HepG2 (cell line): ENCODE results near the gene ATG7. TPM values are rescaled to one million over a fixed set of nuclear protein-coding genes. Genes with fewer than 3 reads are reported as not detected.

ENCODE experiments used
- ATAC-seq: fragments of 200-7000 bp; cut with Tn5 transposase; 3 replicates; pipeline ENCODE4 v1.9.1; 2020; ENCODE audit warnings: mild to moderate bottlenecking, moderate library complexity
- BruUV-seq: library from RNA; stranded (reverse); fragments of 400-500 nt; replicated peaks from 2 replicates; lab custom pipeline; 2021; lab: Mats Ljungman, UMichigan
- CTCF ChIA-PET: fragments of 300-600 bp; formaldehyde crosslinking; extraction: SDS; loops from one replicate; lab custom pipeline; 2021; ENCODE audit warnings: low total read pairs, inconsistent platforms, low intra/inter-chr PET ratio; lab: Yijun Ruan, JAX
- POLR2A ChIA-PET: fragments of 350-600 bp; sonication (Branson Sonifier 250); formaldehyde crosslinking; loops from one replicate; lab custom pipeline; 2020; ENCODE audit warnings: antibody characterized with exemption, inconsistent platforms; lab: Yijun Ruan, JAX
- DNase-seq: peaks from one replicate; pipeline ENCODE4 v3.0.0-alpha.2; 2015; ENCODE audit warnings: low spot score
- FAIRE-seq: peaks from 3 replicates; lab custom pipeline; 2011; peaks lifted over from hg19 to GRCh38; lab: Jason Lieb, UNC
- H2AFZ ChIP-seq: one replicate; pipeline ENCODE4 v1.6.1; 2011; ENCODE audit warnings: low read length, inconsistent platforms
- H3K27ac ChIP-seq: fragments of 300-600 bp; 3 replicates; pipeline ENCODE4 v1.8.0; 2011; ENCODE audit warnings: mixed run types, mild to moderate bottlenecking, mixed read lengths, low read length, inconsistent platforms; ENCODE audit not compliant: insufficient read depth; ENCODE audit errors: extremely low read length
- H3K27me3 ChIP-seq, 2 experiments: fragments of 200-600 bp in 1 of 2; 2 replicates in 1 of 2; 3 replicates in 1 of 2; pipeline versions ENCODE4 v1.6.0 to v1.8.0; 2011; ENCODE audit warnings: low read length in 2 of 2, mild to moderate bottlenecking in 2 of 2, moderate library complexity in 2 of 2, inconsistent platforms in 1 of 2; ENCODE audit not compliant: insufficient read depth in 2 of 2, control insufficient read depth in 1 of 2
- H3K36me3 ChIP-seq, 2 experiments: fragments of 200-600 bp in 1 of 2; replicated peaks in 1 of 2; 2 replicates in 1 of 2; 3 replicates in 1 of 2; pipeline versions ENCODE4 v1.5.1 to v1.8.0; 2011; ENCODE audit warnings: low read length in 2 of 2, inconsistent platforms in 1 of 2; ENCODE audit not compliant: insufficient read depth in 2 of 2, control insufficient read depth in 1 of 2
- H3K4me1 ChIP-seq: 2 replicates; pipeline ENCODE4 v1.5.1; 2012; ENCODE audit warnings: low read length, inconsistent platforms; ENCODE audit not compliant: insufficient read depth
- H3K4me2 ChIP-seq: 2 replicates; pipeline ENCODE4 v1.6.0; 2011; ENCODE audit warnings: low read depth, low read length, inconsistent platforms
- H3K4me3 ChIP-seq, 3 experiments: fragments of 200-600 bp in 1 of 3; sonication (generic), shearing (Covaris generic) in 1 of 3; replicated peaks in 1 of 3; 2 replicates each; pipeline ENCODE4 v1.5.1; 2011 to 2016; ENCODE audit warnings: low read length in 3 of 3, inconsistent platforms in 2 of 3, low read depth in 2 of 3, mild to moderate bottlenecking in 2 of 3, control low read depth in 1 of 3, mixed read lengths in 1 of 3; ENCODE audit not compliant: insufficient read depth in 1 of 3
- H3K79me2 ChIP-seq: one replicate; pipeline ENCODE4 v1.6.1; 2011; ENCODE audit warnings: low read length, inconsistent platforms; ENCODE audit not compliant: insufficient read depth
- H3K9ac ChIP-seq: 2 replicates; pipeline ENCODE4 v1.6.0; 2011; ENCODE audit warnings: mild to moderate bottlenecking, low read depth, low read length, inconsistent platforms; ENCODE audit not compliant: insufficient read depth
- H3K9me3 ChIP-seq: 2 replicates; pipeline ENCODE4 v1.5.1; 2012; ENCODE audit warnings: mild to moderate bottlenecking, low read length
- H4K20me1 ChIP-seq: 2 replicates; pipeline ENCODE4 v1.6.0; 2011; ENCODE audit warnings: inconsistent platforms, mild to moderate bottlenecking, low read length, moderate library complexity; ENCODE audit not compliant: insufficient read depth
- JUNB ChIP-seq: sonication (generic); formaldehyde crosslinking; IDR thresholded peaks from 2 replicates; pipeline ENCODE4 v1.8.0; 2022; ENCODE audit warnings: missing genetic modification reagents, mild to moderate bottlenecking, borderline replicate concordance
- LCORL ChIP-seq, 2 experiments: fragments of 450-650 bp in 1 of 2; sonication (generic) in 1 of 2; formaldehyde crosslinking in 1 of 2; IDR thresholded peaks; 2 replicates each; pipeline versions ENCODE4 v1.5.0 to v1.6.1; 2017 to 2020; ENCODE audit warnings: antibody characterized with exemption in 1 of 2, missing genetic modification reagents in 1 of 2
- POGZ ChIP-seq: sonication (generic); formaldehyde crosslinking; IDR thresholded peaks from 2 replicates; pipeline ENCODE4 v1.4.0; 2020; ENCODE audit warnings: mild to moderate bottlenecking, missing genetic modification reagents
- SRSF9 ChIP-seq: fragments of 200-400 bp; formaldehyde crosslinking; IDR thresholded peaks from 2 replicates; pipeline ENCODE4 v1.6.1; 2018; ENCODE audit warnings: borderline replicate concordance, mild to moderate bottlenecking, low read depth, low read length; ENCODE audit not compliant: insufficient read depth, poor library complexity, severe bottlenecking
- ZNF101 ChIP-seq: sonication (generic); formaldehyde crosslinking; IDR thresholded peaks from 2 replicates; pipeline ENCODE4 v1.4.0; 2020; ENCODE audit warnings: mild to moderate bottlenecking, low read depth, missing genetic modification reagents, borderline replicate concordance
- ZNF251 ChIP-seq: sonication (generic); formaldehyde crosslinking; IDR thresholded peaks from 2 replicates; pipeline ENCODE4 v1.9.0; 2021; ENCODE audit warnings: mild to moderate bottlenecking, missing genetic modification reagents
- ZNF552 ChIP-seq: sonication (generic); formaldehyde crosslinking; IDR thresholded peaks from 2 replicates; pipeline ENCODE4 v1.9.0; 2022; ENCODE audit warnings: missing genetic modification reagents, mild to moderate bottlenecking, borderline replicate concordance
- ZNF749 ChIP-seq: sonication (generic); formaldehyde crosslinking; IDR thresholded peaks from 2 replicates; pipeline ENCODE4 v1.8.0; 2022; ENCODE audit warnings: mild to moderate bottlenecking, missing genetic modification reagents, moderate library complexity, borderline replicate concordance
- ZNF75D ChIP-seq: sonication (generic); formaldehyde crosslinking; IDR thresholded peaks from 2 replicates; pipeline ENCODE4 v1.8.1; 2023; ENCODE audit warnings: missing genetic modification reagents, mild to moderate bottlenecking, borderline replicate concordance
- ZNF83 ChIP-seq: sonication (generic); formaldehyde crosslinking; IDR thresholded peaks from 2 replicates; pipeline ENCODE4 v1.4.0; 2020; ENCODE audit warnings: missing genetic modification reagents, mild to moderate bottlenecking, borderline replicate concordance
- ZSCAN12 ChIP-seq: sonication (generic); formaldehyde crosslinking; IDR thresholded peaks from 2 replicates; pipeline ENCODE4 v1.9.0; 2021; ENCODE audit warnings: mild to moderate bottlenecking, missing genetic modification reagents
- WGBS: methylation state at CpG from one replicate; pipeline ENCODE4 v1.1.6; 2017; ENCODE audit warnings: low lambda C conversion rate; 5-methylcytosine and 5-hydroxymethylcytosine counted together
- in situ Hi-C: cut with HindIII; loops from 2 replicates; pipeline ENCODE4 v1.10.0; 2017; ENCODE audit warnings: low pct_unique_long_range_greater_than_20kb; ENCODE audit not compliant: extremely low pct_ligation_motif_present
- intact Hi-C: fragments of 100-400 bp; cut with micrococcal nuclease; formaldehyde crosslinking; loops from one replicate; pipeline ENCODE4 v1.10.0; 2022; ENCODE audit not compliant: unreplicated experiment
- polyA plus RNA-seq, 8 experiments: library from polyadenylated mRNA; depleted of rRNA in 3 of 8; stranded (reverse) in 7 of 8; unstranded in 1 of 8; fragments of >200 nt; fragmentation: Illumina TruSeq in 4 of 8; extraction: Trizol in 4 of 8; gene quantifications; 2 replicates each; pipeline versions ENCODE4 v1.2.1 to v1.2.3, GENCODE V29; 2011 to 2016; ENCODE audit warnings: low read depth in 4 of 8, missing spikeins in 1 of 8, mixed read lengths in 1 of 8; ENCODE audit not compliant: insufficient read depth in 1 of 8
- total RNA-seq, 5 experiments: library from RNA; depleted of rRNA; stranded (reverse); fragments of >200 nt; fragmentation: Illumina TruSeq; extraction: Trizol; gene quantifications; 2 replicates each; pipeline ENCODE4 v1.2.3, GENCODE V29; 2016; ENCODE audit warnings: low read depth in 1 of 5
- TF ChIP-seq, protein P1 (sequence below): sonication (generic); formaldehyde crosslinking; IDR thresholded peaks from 2 replicates; pipeline ENCODE4 v1.8.0; 2022; ENCODE audit warnings: missing genetic modification reagents, mild to moderate bottlenecking, borderline replicate concordance
- TF ChIP-seq, protein P2 (sequence below): sonication (generic); formaldehyde crosslinking; IDR thresholded peaks from 2 replicates; pipeline ENCODE4 v1.8.1; 2023; ENCODE audit warnings: mild to moderate bottlenecking, moderate library complexity, missing genetic modification reagents
- TF ChIP-seq, protein P3 (sequence below): sonication (generic); formaldehyde crosslinking; IDR thresholded peaks from 2 replicates; pipeline ENCODE4 v1.4.0; 2020; ENCODE audit warnings: mild to moderate bottlenecking, low read depth, missing genetic modification reagents
- TF ChIP-seq, protein P4 (sequence below): sonication (generic); formaldehyde crosslinking; conservative IDR thresholded peaks from 2 replicates; pipeline ENCODE4 v1.4.0; 2020; ENCODE audit warnings: missing genetic modification reagents

ATG7 gene
- total and polyA plus RNA-seq, 2 of the 13 experiments (the other 11 are each of a cell fraction or from before 2014, with no cell fraction given), result 7.8 to 22.1 TPM

DNA sequence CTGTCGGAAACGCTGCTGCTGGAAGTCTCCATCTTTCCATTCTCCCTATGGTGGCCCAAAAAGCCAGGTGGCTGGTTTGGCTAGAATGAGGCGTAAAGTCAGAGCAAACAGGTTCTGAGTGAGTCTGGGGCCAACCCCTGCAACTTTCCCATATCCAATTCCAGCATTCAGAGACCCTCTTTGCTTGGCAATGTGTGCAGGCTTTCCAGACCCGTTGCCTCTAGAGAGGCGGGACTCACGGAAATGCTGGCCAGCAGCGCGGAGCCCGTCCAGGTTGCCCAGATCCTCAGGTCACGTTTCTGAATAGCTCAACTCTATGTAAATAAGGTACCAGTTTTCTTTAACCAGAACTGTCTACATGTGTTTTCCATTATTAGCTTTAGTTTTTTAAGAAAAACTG, 303.5 kb downstream of the ATG7 start:
- Histone ChIP-seq H3K4me3 (no peak overlapping the region), H3K4me2 (no peak overlapping the region), H2AFZ (no peak overlapping the region), H3K79me2 (peaks cover 71% of the 10 kb centered on the region), H3K9ac (no peak overlapping the region), H3K27ac (no peak overlapping the region), H3K36me3 (peaks cover 16 to 46% of the 10 kb centered on the region in 2 experiments), H3K27me3 (no peaks in the 10 kb centered on the region), H4K20me1 (peaks cover 45% of the 10 kb centered on the region), H3K4me1 (peaks cover 4% of the 10 kb centered on the region; the same call in 1 of the 2 replicates), H3K9me3 (no peaks in the 10 kb centered on the region)
- ChIA-PET CTCF (no interaction called here), POLR2A (no interaction called here)
- BruUV-seq, result no TSS peak
- intact Hi-C loops, result no loop called here
- ATAC-seq (no peak), DNase-seq (no peak), FAIRE-seq (no peak)
- TF ChIP-seq, protein P1, sequence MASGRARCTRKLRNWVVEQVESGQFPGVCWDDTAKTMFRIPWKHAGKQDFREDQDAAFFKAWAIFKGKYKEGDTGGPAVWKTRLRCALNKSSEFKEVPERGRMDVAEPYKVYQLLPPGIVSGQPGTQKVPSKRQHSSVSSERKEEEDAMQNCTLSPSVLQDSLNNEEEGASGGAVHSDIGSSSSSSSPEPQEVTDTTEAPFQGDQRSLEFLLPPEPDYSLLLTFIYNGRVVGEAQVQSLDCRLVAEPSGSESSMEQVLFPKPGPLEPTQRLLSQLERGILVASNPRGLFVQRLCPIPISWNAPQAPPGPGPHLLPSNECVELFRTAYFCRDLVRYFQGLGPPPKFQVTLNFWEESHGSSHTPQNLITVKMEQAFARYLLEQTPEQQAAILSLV (CRISPR knock-in tag), result no peak
- TF ChIP-seq JUNB, result no peak
- TF ChIP-seq, protein P2, sequence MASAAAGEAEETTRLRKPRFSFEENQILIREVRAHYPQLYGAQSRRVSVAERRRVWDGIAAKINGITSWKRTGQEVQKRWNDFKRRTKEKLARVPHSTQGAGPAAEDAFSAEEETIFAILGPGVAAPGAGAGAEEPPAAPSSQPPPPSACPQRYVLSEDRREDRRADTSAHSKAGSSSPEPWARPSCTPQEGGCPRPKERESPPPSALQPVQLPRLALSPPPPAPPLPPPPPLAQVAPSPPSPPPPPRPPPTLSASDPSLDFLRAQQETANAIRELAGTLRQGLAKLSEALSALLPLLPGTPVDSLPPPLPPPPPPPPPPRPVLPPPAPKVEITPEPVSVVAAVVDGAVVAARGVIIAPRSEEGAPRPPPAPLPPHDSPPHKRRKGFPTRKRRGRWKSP (CRISPR knock-in tag), result no peak
- no peak for TF ChIP-seq LCORL (IDR thresholded peaks at IDR 0.05)
- TF ChIP-seq LCORL (CRISPR knock-in tag; IDR thresholded peaks at IDR 0.05), result no peak
- TF ChIP-seq SRSF9, result no peak
- TF ChIP-seq, protein P3, sequence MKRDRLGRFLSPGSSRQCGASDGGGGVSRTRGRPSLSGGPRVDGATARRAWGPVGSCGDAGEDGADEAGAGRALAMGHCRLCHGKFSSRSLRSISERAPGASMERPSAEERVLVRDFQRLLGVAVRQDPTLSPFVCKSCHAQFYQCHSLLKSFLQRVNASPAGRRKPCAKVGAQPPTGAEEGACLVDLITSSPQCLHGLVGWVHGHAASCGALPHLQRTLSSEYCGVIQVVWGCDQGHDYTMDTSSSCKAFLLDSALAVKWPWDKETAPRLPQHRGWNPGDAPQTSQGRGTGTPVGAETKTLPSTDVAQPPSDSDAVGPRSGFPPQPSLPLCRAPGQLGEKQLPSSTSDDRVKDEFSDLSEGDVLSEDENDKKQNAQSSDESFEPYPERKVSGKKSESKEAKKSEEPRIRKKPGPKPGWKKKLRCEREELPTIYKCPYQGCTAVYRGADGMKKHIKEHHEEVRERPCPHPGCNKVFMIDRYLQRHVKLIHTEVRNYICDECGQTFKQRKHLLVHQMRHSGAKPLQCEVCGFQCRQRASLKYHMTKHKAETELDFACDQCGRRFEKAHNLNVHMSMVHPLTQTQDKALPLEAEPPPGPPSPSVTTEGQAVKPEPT (CRISPR knock-in tag), result no peak
- TF ChIP-seq ZNF552 (CRISPR knock-in tag), result no peak
- TF ChIP-seq ZSCAN12 (CRISPR knock-in tag), result no peak
- TF ChIP-seq ZNF83 (CRISPR knock-in tag), result no peak
- no peak for TF ChIP-seq ZNF75D
- TF ChIP-seq POGZ (CRISPR knock-in tag), result no peak
- TF ChIP-seq ZNF101 (CRISPR knock-in tag), result no peak
- no peak for TF ChIP-seq ZNF749 (CRISPR knock-in tag)
- TF ChIP-seq ZNF251, result no peak
- TF ChIP-seq, protein P4, sequence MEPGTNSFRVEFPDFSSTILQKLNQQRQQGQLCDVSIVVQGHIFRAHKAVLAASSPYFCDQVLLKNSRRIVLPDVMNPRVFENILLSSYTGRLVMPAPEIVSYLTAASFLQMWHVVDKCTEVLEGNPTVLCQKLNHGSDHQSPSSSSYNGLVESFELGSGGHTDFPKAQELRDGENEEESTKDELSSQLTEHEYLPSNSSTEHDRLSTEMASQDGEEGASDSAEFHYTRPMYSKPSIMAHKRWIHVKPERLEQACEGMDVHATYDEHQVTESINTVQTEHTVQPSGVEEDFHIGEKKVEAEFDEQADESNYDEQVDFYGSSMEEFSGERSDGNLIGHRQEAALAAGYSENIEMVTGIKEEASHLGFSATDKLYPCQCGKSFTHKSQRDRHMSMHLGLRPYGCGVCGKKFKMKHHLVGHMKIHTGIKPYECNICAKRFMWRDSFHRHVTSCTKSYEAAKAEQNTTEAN (CRISPR knock-in tag), result no peak
- in situ Hi-C loops, result no loop called here
- 96% methylated on average over 6 of the region's 10 CpGs for WGBS
